Fibroblast of lung (primary cell): Measurements from ENCODE around the gene MCEE. TPM values are rescaled to one million over a fixed set of nuclear protein-coding genes. Genes with fewer than 3 reads are reported as not detected.
"Not testable (repeated sequence)": the region's sequence is repeated elsewhere in the genome, so short reads cannot be mapped to it uniquely, and the experiment has no call there.

Experiments used
- DNase-seq, 2 donors: peaks; one replicate each; pipeline versions ENCODE4 v3.0.0 to v3.0.0-alpha.2; 2010; ENCODE audit warnings: low read depth in 2 of 2
- H2AFZ ChIP-seq: 2 replicates; pipeline ENCODE4 v1.5.1; 2012; ENCODE audit warnings: low read length, control low read depth, inconsistent platforms
- H3K27ac ChIP-seq: 2 replicates; pipeline ENCODE4 v1.5.1; 2011; ENCODE audit warnings: low read length, control low read depth; ENCODE audit not compliant: insufficient read depth
- H3K27me3 ChIP-seq: 2 replicates; pipeline ENCODE4 v1.5.1; 2011; ENCODE audit warnings: mild to moderate bottlenecking, low read length; ENCODE audit not compliant: control insufficient read depth, insufficient read depth
- H3K36me3 ChIP-seq: 2 replicates; pipeline ENCODE4 v1.5.1; 2011; ENCODE audit warnings: low read length; ENCODE audit not compliant: control insufficient read depth, insufficient read depth
- H3K4me1 ChIP-seq: 2 replicates; pipeline ENCODE4 v1.5.1; 2011; ENCODE audit warnings: low read length; ENCODE audit not compliant: control insufficient read depth, insufficient read depth; ENCODE audit errors: extremely low read depth
- H3K4me2 ChIP-seq: 2 replicates; pipeline ENCODE4 v1.5.1; 2011; ENCODE audit warnings: low read length, control low read depth; ENCODE audit not compliant: insufficient read depth; ENCODE audit errors: extremely low read depth
- H3K4me3 ChIP-seq, 4 experiments: fragments of 200-600 bp in 1 of 4; sonication (generic) in 1 of 4; replicated peaks in 1 of 4; 2 replicates each; pipeline ENCODE4 v1.5.1; 2011 to 2016; ENCODE audit warnings: low read length in 4 of 4, low read depth in 3 of 4, mild to moderate bottlenecking in 3 of 4, control low read depth in 2 of 4, inconsistent platforms in 1 of 4, mixed read lengths in 1 of 4; ENCODE audit not compliant: insufficient read depth in 1 of 4; ENCODE audit errors: control extremely low read depth in 1 of 4
- H3K79me2 ChIP-seq: 2 replicates; pipeline ENCODE4 v1.5.1; 2012; ENCODE audit warnings: mild to moderate bottlenecking, low read length, inconsistent platforms; ENCODE audit not compliant: control insufficient read depth, insufficient read depth
- H3K9ac ChIP-seq: 2 replicates; pipeline ENCODE4 v1.5.1; 2011; ENCODE audit warnings: mild to moderate bottlenecking, low read length, control low read depth; ENCODE audit not compliant: insufficient read depth
- H3K9me3 ChIP-seq: 2 replicates; pipeline ENCODE4 v1.5.1; 2012; ENCODE audit warnings: low read depth, low read length; ENCODE audit not compliant: control insufficient read depth, insufficient read depth
- H4K20me1 ChIP-seq: 2 replicates; pipeline ENCODE4 v1.5.1; 2011; ENCODE audit warnings: low read length; ENCODE audit not compliant: control insufficient read depth, insufficient read depth; ENCODE audit errors: extremely low read depth
- EZH2 ChIP-seq: IDR thresholded peaks from 2 replicates; pipeline ENCODE4 v1.5.1; 2012; ENCODE audit warnings: low read length, control low read depth, mild to moderate bottlenecking; ENCODE audit errors: missing control alignments
- polyA plus RNA-seq, 2 donors: library from polyadenylated mRNA; depleted of rRNA in 1 of 2; stranded (reverse) in 1 of 2; unstranded in 1 of 2; fragments of >200 nt; gene quantifications; 2 replicates each; pipeline ENCODE4 v1.2.1, GENCODE V29; 2011 to 2012; ENCODE audit warnings: missing spikeins in 1 of 2
- total RNA-seq: library from RNA; depleted of rRNA; stranded (reverse); fragments of >200 nt; gene quantifications from 2 replicates; pipeline ENCODE4 v1.2.1, GENCODE V29; 2014
- TF ChIP-seq, protein P1 (sequence below), 2 donors: IDR thresholded peaks in 1 of 2; conservative IDR thresholded peaks in 1 of 2; 1 replicate in 1 of 2; 2 replicates in 1 of 2; pipeline ENCODE4 v1.5.1; 2011 to 2012; ENCODE audit warnings: low read length in 2 of 2, control low read depth in 1 of 2, inconsistent platforms in 1 of 2, low read depth in 1 of 2, mild to moderate bottlenecking in 1 of 2

Gene MCEE
- total and polyA plus RNA-seq, 2 donors (not counting 1 experiment from before 2014, with no cell fraction given) = 18.8 TPM

DNA sequence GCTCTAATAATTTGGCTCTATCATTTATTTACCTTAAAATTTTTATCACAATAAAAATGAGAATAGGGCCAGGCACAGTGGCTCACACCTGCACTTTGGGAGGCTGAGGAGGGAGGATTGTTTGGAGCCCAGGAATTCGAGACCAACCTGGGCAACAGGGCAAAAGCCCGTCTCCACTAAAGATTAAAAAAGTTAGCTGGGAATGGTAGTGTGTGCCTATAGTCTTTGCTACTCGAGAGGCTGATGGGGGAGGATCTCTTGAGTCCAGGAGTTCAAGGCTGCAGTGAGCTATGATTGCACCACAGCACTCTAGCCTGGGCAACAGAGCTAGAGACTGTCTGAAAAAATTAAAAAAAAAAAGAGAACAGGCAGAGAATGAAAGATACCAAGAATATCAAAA is 6.1 kb upstream of the MCEE start:
- H3K27me3 ChIP-seq = no peaks in the 10 kb centered on the region
- no peak for DNase-seq
- no peak overlapping the region for H3K4me2 ChIP-seq
- H4K20me1 ChIP-seq = no peaks in the 10 kb centered on the region
- TF ChIP-seq, protein P1, sequence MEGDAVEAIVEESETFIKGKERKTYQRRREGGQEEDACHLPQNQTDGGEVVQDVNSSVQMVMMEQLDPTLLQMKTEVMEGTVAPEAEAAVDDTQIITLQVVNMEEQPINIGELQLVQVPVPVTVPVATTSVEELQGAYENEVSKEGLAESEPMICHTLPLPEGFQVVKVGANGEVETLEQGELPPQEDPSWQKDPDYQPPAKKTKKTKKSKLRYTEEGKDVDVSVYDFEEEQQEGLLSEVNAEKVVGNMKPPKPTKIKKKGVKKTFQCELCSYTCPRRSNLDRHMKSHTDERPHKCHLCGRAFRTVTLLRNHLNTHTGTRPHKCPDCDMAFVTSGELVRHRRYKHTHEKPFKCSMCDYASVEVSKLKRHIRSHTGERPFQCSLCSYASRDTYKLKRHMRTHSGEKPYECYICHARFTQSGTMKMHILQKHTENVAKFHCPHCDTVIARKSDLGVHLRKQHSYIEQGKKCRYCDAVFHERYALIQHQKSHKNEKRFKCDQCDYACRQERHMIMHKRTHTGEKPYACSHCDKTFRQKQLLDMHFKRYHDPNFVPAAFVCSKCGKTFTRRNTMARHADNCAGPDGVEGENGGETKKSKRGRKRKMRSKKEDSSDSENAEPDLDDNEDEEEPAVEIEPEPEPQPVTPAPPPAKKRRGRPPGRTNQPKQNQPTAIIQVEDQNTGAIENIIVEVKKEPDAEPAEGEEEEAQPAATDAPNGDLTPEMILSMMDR (conservative IDR thresholded peaks at IDR 0.05 in 1 of 2, IDR thresholded peaks at IDR 0.05 in 1 of 2; ENCODE audit: low read depth in 1 of 2, low read length in 2 of 2) = no peak
- TF ChIP-seq EZH2 = no peak
- H3K27ac ChIP-seq = no peak overlapping the region
- H3K36me3 ChIP-seq = peaks cover 5% of the 10 kb centered on the region
- H2AFZ ChIP-seq = no peak overlapping the region
- peaks cover 5% of the 10 kb centered on the region for H3K4me1 ChIP-seq
- no peaks in the 10 kb centered on the region for H3K9me3 ChIP-seq
- H3K9ac ChIP-seq = no peak overlapping the region
- H3K4me3 ChIP-seq = no peak overlapping the region
- peaks cover 15% of the 10 kb centered on the region for H3K79me2 ChIP-seq

DNA sequence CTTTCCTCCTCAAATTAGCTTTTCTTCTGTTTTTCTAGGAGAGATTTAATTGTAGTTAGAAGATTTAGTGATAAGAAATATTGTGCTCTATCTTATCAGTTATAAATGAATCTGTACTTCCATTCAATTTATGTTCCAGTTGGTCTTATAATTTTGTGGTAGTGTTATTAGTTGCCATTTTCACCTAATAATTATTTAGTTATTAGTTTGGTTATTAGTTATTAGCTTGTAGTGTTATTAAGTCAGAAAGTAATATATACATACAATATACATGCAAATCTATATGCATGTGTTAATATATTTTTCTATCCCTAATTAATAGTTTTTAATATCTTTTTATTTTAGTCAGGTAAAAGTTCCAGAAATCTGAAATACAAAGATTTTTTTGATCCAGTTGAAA is 3.6 kb upstream of the MCEE start:
- Histone ChIP-seq H3K9me3 (no peaks in the 10 kb centered on the region), H3K27ac (no peak overlapping the region), H3K9ac (no peak overlapping the region), H3K27me3 (no peaks in the 10 kb centered on the region), H4K20me1 (no peaks in the 10 kb centered on the region), H3K4me1 (peaks cover 5% of the 10 kb centered on the region), H3K79me2 (peaks cover 29% of the 10 kb centered on the region), H2AFZ (no peak overlapping the region), H3K36me3 (peaks cover 5% of the 10 kb centered on the region), H3K4me3 (no peak overlapping the region), H3K4me2 (no peak overlapping the region)
- TF ChIP-seq, protein P1 (conservative IDR thresholded peaks at IDR 0.05 in 1 of 2, IDR thresholded peaks at IDR 0.05 in 1 of 2; ENCODE audit: low read depth in 1 of 2, low read length in 2 of 2) = no peak
- no peak for TF ChIP-seq EZH2
- DNase-seq = no peak

DNA sequence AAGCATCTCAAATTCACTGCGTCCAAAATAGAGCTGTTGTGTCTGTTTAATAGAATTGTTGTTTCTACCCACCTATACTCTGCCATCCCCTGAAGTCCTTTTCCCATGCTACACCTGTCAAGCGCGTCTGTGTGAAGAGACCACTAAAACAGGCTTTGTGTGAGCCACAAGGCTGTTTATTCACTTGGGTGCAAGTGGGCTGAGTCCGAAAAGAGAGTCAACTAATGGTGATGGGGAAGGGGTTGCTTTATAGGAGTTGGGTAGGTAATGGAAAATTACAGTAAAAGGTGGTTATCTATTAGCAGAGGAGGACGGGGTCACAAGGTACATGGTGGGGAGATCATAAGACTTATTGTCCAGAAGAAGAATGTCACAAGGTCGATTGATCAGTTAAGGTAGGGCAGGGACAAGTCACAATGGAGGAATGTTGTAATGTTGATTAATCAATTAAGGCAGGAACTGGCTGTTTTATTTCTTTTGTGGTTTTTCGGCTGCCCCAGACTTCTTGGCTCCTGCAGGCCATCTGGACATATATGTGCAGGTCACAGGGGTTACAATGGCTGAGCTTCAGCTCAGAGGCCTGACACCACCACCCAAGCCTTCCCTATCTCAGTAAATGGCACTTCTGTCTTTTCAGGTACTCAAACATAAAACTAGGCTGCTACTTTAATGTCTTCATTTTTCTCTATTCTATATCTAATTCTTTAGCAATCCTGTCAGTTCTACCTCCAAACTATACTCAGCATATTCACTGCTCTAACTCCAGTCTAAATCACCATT is 1.5 kb upstream of the MCEE start:
- Histone ChIP-seq H3K79me2 (peaks cover 37% of the 10 kb centered on the region), H3K27ac (peak overlapping the region; percentile 87), H3K4me2 (peak overlapping the region; percentile 100), H3K4me3 (peak overlapping the region; percentile 54 to 99 (median 82))
- not testable (repeated sequence) for H3K9me3 ChIP-seq, H3K36me3 ChIP-seq, DNase-seq, H3K4me1 ChIP-seq, H4K20me1 ChIP-seq, H3K9ac ChIP-seq, H2AFZ ChIP-seq, H3K27me3 ChIP-seq
